Activated gamma-delta T cell treated with Interleukin-2 at 50 U/mL for 16 hours (primary cell): ENCODE measurements around the gene BOLA2B.
"Not testable (repeated sequence)": the region's sequence is repeated elsewhere in the genome, so short reads cannot be mapped to it uniquely, and the experiment has no call there.

ENCODE experiments used
- DNase-seq: peaks from one replicate; pipeline ENCODE4 v3.0.0-alpha.2; 2020

Gene BOLA2B

DNA sequence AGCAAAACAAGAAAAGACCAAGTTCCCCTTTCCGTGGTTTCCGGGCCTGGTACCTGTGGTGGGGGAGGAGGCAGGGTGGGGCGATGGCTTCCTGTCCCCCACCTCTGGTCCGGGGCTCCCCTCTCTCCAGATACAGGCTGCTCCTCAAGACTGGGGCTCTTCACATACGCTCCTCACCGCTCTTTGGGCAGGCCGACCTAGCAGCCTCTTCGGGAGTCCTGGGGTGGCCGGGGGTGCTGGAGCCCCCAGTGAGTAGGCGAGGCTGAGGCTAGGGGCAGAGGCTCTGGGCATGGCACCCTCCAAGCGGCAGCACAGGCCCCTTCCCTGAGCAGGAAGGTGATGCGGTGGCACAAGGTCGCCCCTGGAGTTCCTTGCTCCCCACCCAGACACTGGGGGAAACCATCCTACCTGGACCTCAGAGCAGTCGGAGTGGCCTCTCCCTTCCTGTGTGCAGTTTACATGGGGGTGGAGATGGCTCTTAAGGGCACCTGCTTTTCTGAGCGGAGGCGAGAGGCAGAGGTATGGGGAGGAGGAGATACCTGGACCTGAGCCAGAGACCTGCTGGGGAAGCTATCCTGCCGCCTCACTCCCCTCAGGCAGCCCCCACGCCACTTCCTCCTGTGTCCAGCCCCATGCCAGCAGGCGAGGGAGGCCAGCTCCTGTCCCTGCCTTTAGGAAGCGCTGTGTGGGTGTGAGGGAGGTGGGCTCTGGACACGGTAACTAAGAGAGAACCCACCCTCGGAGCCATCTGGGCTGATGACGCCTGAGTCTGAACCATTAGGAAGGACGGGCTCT, 9.2 kb downstream of the BOLA2B start:
- DNase-seq, result peak; percentile 89

DNA sequence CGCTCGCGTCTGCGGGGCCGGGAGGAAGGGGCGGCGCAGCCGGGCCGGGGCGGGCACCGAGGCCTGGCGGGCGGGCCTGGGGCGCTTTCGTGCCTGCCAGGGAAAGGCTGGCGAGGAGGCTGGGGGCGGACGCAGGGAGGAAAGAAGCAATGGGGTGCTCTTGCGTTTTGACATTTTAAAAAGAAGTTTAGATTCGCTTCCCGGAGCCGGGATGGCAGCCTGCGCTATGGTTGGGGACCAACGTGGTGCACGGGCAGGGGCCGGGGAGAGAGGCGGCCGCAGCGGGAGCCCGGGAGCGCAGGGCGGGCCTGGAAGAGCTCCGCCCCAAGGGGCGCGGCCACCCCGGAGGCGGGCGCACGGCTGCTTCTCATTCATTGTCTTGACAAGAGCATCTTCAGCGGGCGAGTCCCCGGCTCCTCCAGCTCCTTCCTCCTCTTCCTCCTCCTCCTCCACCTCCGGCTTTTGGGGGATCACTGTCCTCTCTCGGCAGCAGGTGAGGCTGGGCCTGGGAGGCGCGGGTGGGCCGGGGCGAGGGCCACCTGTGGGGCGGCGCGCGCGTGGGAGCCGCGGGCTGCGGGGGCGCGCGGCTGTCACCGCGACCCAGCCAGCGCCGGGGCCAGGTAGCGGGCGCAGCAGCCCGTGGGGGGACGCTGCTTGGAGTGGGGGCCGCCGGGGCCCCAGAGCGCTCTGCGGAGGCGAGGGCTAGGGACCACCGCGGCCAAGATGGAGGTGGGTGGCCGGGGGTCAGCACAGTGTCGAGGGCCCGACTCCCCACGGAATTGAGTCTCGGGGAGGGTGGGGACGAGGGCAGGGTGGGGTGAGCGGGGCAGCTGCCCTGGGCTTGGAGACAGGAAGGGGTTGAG, 10.0 kb downstream of the BOLA2B start, which contains the start of gene CORO1A:
Gene CORO1A, plus strand, starts transcription at position 370 of the 863 bp plus-strand sequence. CDS start 1,608 bp downstream, outside the sequence.
- DNase-seq, result peak; percentile 83

DNA sequence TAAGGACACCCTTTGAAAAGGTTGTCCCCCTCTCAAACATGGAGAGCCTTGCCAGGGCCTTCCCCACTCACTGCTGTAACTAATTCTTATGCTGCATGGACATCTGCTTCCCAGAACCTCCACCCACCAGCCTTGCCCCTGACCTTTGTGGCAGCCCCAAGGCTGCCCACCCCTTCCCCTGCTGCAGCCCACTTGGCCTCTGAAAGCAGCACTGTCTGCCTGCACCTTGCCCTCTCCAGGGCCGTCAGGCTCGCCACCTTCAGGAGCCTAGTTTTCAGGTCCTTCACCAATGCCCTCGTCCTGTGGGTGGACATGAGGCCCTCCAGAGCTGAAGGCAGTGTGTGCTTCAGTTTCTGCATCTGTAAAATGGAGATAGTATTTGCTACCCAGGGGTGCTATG, 12.7 kb downstream of the BOLA2B start:
- DNase-seq, result no peak

DNA sequence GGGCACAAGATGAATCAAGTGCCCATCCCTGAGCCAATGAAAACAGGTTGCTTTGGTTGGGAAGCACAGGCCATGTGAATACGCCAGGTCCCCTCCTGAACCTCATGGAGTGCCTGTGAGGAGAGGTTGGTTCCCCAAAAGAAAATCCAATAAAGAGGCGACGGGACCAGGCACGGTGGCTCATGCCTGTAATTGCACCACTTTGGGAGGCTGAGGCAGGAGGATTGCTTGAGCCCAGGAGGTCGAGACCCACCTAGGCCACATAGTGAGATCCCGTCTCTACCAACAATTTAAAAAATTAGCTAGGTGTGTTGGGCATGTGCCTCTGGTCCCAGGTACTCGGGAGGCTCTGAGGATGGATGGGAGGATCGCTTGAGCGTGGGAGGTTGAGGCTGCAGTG, 13.5 kb downstream of the BOLA2B start:
- DNase-seq, result no peak

DNA sequence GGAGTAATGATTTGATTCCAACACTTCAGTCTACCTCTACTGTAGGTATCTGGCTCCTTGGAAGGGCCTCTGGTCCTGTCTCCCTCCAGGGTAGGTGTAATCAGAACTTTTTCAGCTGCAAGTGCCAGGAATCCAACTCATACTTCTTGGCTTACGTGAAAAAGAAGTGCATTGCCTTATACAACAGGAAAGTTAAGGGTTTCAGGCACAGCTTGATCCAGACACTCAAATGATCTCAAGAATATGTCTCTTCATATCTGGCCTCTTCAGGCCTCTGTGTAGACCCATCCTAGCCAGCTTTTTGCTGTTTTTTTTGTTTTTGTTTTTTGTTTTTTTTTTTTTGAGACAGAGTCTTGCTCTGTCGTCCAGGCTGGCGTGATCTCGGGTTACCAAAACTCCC, 14.3 kb downstream of the BOLA2B start:
- no peak for DNase-seq

DNA sequence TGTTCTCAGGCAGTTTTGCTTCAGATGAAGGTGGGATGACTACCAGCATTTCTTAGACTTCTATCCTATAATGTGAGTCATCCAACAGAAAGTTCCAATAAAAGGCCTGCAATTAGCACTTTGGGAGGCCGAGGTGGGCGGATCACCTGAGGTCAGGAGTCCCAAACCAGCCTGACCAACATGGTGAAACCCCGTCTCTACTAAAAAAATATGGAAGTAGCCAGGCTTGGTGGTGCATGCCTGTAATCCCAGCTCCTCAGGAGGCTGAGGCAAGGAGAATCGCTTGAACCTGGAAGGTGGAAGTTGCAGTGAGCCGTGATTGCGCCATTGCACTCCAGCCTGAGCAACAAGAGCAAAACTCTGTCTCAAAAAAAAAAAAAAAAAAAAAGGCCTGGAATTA, 16.6 kb downstream of the BOLA2B start:
- not testable (repeated sequence) for DNase-seq

DNA sequence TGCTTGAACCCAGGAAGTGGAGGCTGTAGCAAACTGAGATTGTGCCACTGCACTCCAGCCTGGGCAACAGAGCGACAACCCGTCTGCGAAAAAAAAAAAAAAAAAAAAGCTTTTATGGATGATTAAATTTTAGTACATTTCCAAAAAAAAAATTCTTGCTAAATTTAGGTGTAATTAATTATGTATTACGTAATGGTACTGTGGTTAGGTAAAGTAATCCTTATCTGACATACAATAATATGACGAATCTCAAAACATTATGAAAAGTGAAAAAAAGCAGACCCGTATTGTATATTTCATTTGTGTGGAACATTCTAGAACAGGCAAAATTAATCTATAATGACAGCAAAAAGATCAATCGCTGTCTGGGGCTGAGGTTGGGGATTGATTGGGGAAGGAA, 20.4 kb downstream of the BOLA2B start:
- DNase-seq, result no peak

DNA sequence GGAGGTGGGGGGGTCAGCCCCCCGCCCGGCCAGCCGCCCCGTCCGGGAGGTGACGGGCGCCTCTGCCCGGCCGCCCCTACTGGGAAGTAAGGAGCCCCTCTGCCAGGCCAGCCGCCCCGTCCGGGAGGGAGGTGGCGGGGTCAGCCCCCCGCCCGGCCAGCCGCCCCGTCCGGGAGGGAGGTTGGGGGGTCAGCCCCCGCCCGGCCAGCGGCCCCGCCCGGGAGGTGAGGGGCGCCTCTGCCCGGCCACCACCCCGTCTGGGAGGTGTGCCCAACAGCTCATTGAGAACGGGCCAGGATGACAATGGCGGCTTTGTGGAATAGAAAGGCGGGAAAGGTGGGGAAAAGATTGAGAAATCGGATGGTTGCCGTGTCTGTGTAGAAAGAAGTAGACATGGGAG, 23.3 kb downstream of the BOLA2B start:
- not testable (repeated sequence) for DNase-seq

DNA sequence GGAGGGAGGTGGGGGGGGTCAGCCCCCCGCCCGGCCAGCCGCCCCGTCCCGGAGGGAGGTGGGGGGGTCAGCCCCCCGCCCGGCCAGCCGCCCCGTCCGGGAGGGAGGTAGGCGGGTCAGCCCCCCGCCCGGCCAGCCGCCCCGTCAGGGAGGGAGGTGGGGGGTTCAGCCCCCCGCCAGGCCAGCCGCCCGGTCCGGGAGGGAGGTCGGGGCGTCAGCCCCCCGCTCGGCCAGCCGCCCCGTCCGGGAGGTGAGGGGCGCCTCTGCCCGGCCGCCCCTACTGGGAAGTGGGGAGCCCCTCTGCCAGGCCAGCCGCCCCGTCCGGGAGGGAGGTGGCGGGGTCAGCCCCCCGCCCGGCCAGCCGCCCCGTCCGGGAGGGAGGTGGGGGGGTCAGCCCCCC, 24.1 kb downstream of the BOLA2B start:
- DNase-seq, result not testable (repeated sequence)

DNA sequence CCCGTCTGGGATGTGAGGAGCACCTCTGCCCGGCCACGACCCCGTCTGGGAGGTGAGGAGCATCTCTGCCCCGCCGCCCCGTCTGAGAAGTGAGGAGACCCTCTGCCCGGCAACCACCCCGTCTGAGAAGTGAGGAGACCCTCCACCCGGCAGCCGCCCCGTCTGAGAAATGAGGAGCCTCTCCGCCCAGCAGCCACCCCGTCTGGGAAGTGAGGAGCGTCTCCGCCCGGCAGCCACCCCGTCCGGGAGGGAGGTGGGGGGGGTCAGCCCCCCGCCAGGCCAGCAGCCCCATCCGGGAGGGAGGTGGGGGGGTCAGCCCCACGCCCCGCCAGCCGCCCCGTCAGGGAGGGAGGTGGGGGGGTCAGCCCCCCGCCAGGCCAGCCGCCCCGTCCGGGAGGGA, 24.7 kb downstream of the BOLA2B start:
- not testable (repeated sequence) for DNase-seq

DNA sequence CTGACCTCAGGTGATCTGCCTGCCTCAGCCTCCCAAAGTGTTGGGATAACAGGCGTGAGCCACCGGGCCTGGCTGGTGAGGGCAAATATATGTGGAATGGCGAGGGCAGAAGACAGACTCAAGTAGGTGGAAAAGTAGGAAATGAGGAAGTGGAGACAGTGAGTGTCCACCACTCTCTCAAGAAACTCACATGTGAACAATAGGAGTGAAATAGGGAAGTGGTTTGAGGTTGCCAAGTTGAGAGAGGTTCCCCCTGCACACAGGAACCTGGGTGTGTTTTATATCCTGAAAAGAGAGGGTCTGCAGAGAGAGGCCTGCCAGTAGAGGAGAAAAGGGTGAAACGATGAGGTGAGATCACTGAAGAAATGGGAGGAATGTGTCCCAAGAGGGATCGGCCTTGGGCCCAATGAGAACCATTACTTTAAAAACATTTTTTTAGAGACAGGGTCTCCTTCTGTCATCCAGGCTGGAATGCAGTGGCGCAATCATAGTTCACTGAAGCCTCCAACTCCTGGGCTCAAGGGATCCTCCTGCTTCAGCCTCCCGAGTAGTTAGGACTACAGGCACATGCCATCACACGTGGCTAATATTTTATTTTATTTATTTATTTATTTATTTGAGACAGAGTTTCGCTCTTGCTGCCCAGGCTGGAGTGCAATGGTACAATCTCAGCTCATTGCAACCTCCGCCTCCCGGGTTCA, 27.1 kb downstream of the BOLA2B start:
- no peak for DNase-seq

DNA sequence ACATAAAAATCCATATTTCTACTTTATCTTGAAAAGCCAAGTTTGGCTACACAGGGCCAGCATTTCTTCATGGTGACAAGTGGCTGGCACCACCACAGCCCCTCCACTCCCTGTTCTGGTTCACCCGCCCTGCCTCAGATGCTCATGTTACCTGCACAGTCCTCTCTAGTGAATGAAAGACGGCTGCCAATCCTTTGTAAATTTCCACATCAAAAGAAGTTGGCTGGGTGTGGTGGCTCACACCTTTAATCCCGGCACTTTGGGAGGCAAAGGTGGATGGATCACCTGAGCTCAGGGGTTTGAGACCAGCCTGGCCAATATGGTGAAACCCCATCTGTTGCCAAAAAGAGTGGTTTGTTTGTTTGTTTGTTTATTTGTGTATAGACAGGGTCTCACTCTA, 29.9 kb downstream of the BOLA2B start:
- no peak for DNase-seq

DNA sequence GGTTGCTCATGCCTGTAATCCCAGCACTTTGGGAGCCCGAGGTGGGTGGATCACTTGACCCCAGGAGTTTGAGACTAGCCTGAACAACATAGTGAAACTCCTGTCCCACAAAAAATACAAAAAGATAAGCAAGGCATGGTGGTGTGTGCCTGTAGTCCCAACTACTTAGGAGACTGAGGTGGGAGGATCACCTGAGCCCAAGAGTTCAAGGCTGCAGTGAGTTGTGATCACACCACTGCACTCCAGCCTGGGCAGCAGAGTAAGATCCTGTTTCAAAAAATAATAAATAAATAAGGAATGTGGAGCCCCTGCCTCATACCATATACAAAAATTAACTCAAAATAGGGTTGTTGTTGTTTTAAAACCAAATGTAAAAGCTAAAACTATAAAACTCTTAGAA, 36.3 kb downstream of the BOLA2B start:
- DNase-seq, result no peak

DNA sequence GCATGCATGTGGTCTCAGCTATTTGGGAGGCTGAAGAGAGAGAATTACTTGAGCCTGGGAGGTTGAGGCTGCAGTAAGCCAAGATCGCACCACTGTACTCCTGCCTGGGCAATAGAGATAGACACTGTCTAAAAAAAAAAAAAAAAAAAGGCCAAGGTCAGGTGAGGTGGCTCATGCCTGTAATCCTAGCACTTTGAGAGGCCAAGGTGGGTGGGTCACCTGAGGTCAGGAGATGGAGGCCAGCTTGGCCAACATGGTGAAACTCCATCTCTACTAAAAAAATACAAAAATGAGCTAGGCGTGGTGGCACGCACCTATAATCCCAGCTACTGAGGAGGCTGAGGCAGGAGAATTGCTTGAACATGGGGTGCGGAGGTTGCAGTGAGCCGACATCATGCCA, 38.3 kb downstream of the BOLA2B start:
- no peak for DNase-seq

DNA sequence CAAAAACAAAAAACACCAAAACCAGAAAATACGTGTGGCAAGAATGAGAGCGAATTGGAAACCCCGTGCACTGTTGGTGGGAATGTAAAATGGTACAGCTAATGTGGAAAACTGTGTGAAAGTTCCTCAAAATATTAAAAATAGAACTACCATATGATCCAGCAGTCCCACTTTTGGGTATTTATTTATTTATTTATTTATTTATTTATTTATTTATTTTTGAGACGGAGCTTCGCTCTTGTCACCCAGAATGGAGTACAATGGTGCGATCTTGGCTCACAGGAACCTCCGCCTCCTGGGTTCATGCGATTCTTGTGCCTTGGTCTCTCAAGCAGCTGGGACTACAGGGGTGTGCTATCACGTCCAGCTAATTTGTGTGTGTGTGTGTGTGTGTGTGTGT, 40.9 kb downstream of the BOLA2B start:
- DNase-seq, result no peak

DNA sequence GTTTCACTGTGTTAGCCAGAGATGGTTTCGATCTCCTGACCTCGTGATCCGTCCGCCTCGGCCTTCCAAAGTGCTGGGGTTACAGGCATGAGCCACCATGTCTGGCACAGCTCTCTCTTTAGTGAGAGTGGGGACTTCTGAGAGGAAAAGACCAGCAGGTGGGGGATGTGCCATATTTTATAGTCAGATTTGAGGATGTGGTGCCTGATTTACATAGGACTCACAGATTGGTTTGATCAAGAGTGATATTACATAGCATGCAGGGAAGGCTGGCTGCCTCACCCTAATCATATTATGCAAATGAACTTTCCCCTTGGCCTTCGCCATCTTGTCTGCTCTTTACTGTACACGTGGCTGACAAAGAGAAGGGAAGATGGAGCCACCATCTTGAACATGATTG, 42.4 kb downstream of the BOLA2B start:
- DNase-seq, result no peak

DNA sequence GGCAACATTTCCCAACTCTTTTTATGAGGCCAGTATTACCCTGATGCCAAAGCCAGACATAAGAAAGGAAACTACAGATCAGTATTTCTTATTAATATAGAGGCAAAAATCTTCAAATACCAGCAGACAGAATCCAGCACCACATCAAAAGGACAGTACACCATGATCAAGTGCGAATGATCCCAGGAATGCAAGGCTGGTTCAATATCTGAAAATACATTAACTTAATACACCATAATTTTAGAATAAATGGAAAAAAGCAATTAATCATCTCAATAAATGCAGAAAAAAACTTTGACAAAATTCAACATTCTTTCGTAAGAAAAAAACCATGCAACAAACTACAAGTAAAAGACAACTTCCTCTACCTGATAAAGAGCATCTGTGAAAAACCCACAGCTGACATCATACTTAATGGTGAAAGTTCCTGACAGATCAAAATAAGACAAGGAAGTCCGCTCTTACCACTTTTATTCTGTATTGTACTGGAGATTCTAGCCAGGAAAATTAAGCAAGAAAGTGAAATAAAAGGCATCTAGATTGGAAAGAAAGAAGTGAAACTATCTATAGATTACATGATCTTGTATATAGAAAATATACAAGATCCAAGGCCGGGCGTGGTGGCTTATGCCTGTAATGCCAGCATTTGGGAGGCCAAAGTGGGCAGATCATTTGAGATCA, 44.1 kb downstream of the BOLA2B start:
- DNase-seq, result no peak

DNA sequence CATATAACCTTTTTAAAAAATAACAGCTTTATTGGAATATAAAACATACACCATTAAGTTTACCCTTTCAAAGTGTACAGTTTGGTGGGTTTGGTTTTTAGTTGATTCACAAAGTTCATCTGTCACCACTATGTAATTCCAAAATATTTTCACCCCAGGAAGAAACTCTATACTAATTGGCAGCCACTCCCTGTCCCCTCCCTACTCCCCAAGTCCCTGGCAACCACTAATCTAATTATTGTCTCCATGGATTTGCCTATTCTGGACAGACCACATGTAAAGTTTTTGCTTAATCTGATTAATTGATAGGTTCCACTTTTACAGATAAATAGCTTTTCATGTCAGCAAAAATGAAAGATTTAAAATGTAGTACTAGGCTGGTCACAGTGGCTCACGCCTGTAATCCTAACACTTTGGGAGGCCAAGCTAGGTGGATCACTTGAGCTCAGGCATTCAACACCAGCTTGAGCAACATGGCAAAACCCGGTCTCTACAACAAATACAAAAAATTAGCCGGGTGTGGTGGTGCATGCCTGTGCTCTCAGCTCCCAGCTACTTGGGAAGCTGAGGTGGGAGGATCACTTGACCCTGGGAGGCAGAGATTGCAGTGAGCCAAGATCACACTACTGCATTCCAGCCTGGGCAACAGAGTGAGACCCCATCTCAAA, 45.5 kb downstream of the BOLA2B start:
- no peak for DNase-seq

DNA sequence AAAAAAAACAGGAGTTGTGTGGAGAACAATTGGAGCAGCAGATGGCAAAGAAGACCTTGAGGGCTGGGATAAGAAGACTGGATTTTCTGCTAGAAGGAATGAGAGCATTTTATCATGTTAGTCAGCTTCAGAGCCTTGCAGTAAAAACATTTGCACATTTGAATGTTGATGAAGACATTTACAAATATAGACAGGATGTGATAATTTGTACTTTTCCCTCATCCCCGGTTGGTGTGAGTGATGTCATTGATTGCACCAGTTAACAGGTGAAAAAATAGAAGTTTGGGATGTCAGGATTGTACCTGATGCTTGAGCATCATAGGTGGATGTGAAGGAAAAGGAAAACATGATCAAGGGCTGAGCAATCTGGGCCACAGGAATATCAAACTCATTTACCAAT, 47.8 kb downstream of the BOLA2B start:
- DNase-seq, result no peak

DNA sequence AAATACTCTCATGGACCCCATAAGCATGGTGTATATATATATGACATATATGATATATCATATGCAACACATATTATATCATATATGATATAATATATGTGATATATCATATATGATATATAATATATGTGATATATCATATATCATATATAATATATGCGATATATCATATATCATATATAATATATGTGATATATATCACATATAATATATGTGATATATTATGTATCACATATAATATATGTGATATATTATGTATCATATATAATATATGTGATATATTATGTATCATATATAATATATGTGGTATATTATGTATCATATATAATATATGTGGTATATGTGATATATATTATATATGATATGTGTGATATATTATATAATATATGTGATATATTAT, 48.5 kb downstream of the BOLA2B start:
- DNase-seq, result no peak

DNA sequence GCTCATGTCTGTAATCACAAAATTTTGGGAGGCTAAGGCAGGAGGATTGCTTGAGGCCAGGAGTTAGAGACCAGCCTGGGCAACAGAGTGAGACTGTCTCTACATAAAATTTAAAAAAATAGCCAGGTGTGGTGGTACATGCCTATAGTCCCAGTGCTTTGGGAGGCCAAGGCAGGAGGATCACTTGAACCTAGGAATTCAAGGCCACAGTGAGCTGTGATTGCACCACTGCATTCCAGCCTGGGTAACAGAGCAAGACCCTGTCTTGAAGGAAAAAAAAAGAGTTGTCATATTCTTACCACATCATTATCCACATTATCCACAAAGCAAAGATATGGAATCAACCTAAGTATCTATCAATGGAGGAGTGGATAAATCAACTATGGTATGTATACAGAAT, 49.4 kb downstream of the BOLA2B start:
- no peak for DNase-seq

DNA sequence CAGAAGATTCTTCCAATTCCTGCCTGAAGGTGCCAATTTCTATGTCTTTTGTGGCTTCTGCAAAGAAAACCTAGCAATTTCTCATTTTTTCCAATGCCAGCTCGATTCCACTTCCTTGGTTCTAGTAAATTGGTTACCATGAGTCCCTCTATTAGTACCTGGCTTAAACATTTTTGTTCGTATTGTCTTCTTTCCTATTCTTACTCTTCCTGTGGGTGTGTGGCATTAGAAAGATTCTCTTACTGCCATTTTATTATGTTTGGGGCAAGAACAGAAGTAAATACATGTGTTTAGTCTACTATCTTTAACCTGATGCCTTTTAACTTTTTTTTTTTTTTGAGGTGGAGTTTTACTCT, 50.1 kb downstream of the BOLA2B start:
- no peak for DNase-seq
